HG02973 (cell line): ENCODE results near the gene GCC1.
"Not testable (repeated sequence)": the region's sequence is repeated elsewhere in the genome, so short reads cannot be mapped to it uniquely, and the experiment has no call there.

Source experiments
- ATAC-seq: cut with Tn5 transposase; IDR thresholded peaks from one replicate; pipeline ENCODE4 v1.9.1; 2021; ENCODE audit warnings: moderate library complexity; ENCODE audit not compliant: unreplicated experiment

GCC1 gene

DNA sequence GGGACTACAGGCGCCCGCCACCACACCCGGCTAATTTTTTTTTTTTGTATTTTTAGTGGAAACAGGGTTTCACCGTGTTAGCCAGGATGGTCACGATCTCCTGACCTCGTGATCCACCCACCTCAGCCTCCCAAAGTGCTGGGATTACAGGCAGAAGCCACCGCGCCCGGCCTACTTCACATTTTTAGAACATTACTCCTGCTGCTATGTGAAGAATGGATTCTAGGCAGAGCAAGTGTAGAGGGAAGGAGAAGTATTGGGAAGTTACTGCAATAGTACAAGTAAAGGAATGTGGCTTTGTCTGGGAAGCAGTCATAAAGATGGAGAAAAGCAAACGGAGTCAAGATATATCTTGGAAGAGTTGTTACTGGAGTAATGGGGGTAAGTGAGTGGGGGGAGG lies 44.9 kb downstream of the GCC1 start:
- not testable (repeated sequence) for ATAC-seq

DNA sequence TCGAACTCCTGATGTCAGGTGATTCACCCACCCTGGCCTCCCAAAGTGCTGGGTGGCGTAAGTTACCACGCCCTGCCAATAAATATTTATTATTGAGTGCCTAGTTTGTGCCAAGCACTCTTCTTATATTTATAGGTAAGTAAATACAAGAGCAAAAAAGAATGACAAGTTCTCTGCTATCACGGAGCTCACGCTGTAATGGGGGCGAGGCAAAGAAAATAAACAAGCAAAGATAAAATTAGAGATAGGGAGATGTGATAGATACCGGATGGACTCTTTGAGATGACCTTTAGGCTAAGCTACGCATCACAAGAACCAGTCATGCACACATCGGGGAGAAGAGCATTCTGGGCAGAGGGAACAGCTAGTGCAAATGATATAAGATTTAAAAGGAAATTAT lies 46.3 kb downstream of the GCC1 start:
- ATAC-seq = no peak

DNA sequence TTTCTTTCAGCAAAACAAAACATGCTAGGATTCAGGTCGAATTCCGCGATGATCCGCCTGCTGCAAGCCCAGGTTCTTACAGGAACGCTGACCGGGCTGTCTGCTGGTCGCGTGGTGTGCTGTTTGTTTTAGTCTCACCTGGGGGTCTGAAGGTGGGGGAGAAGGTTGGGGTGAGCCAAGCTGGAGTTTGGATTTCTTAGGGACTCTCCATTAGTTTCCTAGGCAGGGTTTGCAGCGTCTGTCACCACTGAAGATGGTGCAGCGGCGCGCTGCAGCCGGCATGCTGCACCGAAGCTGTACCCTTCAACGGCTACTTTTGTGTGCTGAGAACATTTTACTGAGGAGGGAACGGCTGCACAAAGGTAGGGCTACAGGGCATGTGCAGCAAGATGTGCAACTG lies 48.7 kb downstream of the GCC1 start:
- no peak for ATAC-seq

DNA sequence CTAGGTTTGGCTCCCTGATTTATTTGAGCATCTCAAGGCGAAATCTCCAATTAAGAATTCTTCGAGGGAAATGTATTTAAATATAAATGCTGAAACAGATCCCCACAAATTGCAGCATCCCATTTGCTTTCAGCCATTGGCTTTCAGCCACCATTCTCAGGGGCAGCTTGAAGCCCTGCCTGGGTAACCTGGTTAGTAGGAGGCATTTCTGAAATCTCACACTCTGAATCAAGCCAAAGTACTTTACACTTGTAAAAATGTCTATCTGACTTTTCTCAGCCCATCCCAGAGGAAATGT lies 49.1 kb downstream of the GCC1 start:
- ATAC-seq = no peak

DNA sequence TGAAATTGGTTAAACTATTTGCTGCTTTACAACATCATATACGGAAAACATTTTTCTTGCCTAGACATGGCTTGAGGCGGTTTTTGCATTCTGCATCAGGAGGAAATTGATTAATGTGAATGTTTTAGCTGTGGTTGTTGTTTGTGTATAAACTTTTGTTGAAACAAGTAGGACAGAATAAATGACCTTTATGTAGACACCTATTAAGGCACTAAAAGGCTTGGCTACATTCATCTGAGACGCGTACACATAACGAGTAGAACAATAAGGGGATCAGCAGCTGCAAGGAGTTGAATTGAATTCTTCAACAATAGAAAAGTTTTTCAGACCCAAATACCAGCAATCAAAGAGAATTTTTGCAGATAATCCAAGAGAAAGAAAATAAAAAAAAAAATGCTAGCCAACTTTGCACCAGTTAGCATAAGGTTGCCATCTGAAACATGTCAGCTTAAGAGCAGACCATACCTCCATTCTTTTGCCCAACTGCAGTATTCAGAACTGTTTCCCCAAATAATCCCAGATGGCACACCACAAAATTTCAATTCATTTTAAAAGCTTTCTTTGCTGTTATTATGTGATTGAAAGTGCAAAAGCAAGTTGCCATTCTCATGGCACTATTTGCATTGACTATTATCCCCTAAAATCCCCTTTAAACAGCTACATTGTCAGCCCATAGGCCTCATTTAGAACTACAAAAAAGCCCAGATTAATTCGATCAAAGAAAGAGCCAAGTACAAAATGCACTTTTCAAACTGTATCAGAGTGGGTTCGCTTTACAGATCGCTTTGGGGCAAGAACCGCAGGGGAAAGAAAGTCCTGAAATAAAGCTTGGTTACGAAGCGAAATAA lies 49.6 kb downstream of the GCC1 start:
- ATAC-seq = no peak

DNA sequence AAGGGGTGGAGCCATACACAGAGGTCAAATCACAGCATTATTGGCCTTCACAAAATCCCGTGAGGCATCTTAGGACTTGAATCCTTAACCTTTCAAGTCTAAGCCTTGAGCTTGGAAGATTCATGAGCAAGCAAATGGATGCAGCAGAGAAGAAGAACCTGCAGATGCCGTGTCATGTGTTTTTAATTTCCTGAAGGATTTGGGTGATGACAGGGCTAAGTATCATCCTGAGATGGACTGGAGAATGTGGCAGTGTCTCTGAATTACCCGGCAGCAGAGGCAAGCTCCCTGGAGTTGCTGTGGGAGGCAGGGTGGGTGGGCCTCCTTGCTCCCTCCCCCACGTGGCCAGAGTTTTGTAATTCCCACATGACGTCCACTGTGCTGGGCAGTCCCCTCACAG lies 50.8 kb downstream of the GCC1 start:
- ATAC-seq = no peak

DNA sequence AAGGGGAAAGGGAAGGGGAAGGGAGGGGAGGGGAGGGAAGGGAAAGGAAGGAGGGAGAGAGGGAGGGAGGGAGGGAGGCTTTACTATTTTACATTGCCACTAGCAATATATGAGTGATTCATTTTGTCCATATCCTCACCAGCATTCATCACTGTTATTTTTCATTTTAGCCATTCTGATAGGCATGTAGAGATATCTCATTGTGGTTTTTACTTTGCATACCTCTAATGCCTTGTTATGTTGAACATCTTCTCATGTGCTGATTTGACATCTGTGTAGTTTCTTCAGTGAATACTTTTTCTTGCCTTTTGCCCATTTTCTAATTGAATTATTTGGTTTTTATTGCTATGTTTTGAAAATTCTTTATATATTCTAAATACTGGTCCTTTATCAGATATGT lies 52.7 kb downstream of the GCC1 start:
- ATAC-seq = no peak

DNA sequence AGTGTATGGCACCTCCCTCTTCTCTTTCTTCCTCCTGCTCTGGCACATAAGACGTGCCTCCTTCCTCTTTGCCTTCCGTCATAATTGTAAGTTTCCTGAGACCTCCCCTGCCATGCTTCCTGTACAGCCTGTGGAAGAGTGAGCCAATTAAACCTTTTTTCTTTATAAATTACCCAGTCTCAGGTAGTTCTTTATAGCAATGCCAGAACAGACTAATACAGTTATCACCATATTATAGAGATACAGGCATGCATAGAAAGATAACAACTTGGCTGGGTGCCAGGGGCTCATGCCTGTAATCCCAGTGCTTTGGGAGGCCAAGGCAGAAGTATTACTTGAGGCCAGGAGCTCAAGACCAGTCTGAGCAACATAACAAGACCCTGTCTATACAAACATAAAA lies 53.2 kb downstream of the GCC1 start:
- ATAC-seq = no peak
